ENCODE measurements around the gene HYAL1.
A peak's percentile ranks its signal among the peaks of the same experiment; 100 is the strongest.

Gene HYAL1

GRCh38 chr3:50303013-50303815 lies at the start of gene HYAL1:
TSS of gene HYAL1 (minus strand) at chr3:50303574. CDS start at chr3:50302956, 618 bp downstream.
- no peak for DNase-seq

DNA sequence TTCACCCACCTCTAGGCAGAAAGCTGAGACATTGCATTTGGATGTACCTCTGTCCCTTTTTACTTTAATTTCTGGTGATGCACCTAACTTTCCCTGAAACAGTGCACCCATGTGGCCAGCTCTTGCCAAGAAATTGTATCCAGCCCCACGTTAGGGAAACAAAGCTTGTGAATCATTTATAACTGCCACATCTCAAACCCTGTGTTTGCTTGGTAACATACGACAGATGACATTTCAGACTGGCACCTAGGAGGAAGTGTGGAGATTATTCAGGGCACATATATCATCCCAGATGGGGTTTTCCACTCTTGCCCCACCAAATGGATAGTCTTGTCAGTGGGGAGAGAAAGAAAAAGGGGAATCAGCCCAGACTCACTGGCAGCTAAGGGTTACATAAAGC lies 49.4 kb upstream of the HYAL1 start:
- DNase-seq: no peak

DNA sequence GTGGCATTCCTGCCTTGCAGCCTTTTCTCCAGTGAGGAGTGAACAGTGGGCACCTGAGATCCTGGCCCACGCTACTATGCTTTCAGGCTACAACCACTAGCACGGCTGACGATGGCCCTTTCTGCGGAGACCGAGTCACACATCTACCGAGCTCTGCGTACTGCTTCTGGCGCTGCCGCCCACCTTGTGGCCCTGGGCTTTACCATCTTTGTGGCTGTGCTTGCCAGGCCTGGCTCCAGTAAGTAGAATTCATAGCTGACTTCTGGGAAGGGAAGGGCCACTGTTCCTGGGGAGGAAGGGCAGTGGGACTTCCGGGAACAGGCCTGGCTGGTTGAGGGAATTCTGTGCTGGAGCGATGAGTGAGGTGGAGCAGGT lies 47.9 kb upstream of the HYAL1 start:
- DNase-seq: no peak

- peak; percentile 98 for DNase-seq
These were observed 47.4 kb upstream of the HYAL1 start, which contains the start of the genes CYB561D2 and NPRL2 for GRCh38 chr3:50350527-50351322. TSS of gene CYB561D2 (plus strand) at chr3:50350862. CDS start at chr3:50351434, 572 bp downstream. TSS of gene NPRL2 (minus strand) at chr3:50350775. CDS start at chr3:50350652, 123 bp downstream.

GRCh38 chr3:50350213-50350526 lies 46.8 kb upstream of the HYAL1 start:
- no peak for DNase-seq

DNA sequence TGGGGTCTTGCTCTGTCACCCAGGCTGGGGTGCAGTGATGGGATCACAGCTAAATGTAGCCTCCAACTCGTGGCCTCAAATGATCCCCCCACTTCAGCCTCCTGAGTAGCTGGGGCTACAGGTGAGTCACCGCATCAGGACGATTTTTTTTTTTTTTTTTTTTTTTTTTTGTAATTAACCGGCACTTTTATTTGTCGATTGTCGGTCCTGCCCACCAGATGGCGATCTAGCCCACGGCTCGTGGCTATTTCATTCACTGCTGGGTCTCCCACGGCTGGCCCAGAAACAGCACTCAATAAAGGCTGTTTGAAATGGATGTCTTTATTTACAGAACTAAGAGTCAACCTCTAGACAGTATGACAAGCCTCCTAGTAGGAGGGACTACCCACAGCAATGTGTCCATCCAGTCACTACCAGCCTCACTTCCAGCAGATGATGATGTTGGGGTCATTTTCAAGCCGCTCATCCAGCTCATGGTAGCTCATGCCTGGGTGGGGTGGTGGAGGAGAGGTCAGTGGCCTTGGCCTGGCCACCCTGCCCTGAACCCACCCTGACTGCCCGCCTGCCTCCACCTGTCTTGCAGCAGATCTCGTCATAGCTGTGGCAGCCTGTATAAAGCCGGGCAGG lies 43.9 kb upstream of the HYAL1 start:
- peak; percentile 87 for DNase-seq

- peak; percentile 81 for DNase-seq
These were observed 42.3 kb upstream of the HYAL1 start, which contains the start of gene ZMYND10 for GRCh38 chr3:50345586-50346234. TSS of gene ZMYND10 (minus strand) at chr3:50345732. CDS start at chr3:50345579, 153 bp downstream.

GRCh38 chr3:50345008-50345407 lies 41.6 kb upstream of the HYAL1 start:
- no peak for DNase-seq

DNA sequence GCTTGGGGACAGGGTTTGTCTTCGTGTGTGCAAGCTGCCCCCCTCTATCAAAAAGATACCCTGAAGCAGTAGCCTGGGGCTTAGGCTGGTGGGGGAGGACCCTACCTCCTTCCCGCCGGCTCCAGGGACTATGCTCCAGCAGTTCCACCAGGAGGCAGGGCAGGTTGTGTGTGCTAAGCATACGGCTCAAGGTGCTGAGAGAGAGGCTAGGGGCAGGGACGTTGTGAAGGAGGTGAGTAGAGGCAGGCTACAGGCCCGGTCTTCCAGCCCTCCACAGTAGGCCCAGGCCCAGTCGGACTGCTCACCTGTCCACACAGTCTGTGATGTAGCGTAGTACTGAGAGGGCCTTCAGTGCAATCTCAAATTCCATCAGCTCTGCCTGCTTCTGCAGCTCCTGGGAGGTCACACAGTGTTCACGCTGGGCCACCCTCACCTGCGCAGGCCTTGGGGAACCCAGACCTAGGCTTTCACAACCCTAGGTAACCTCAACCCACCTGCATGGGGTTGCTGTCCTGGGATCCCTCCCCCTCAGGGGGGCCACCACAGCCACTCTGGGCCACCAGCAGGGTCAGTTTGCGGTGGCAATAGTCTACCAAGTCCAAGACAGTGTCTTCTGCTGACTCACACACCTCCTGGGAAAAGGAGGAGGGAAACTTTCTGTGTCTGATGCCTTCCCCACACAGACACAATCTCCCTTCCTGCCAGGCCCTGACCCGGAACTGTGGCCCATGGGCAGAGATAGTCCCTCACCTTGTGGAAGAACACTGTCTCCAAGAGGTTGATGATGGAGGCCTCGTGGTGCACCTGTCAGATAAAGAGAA lies 39.6 kb upstream of the HYAL1 start:
- no peak for DNase-seq

DNA sequence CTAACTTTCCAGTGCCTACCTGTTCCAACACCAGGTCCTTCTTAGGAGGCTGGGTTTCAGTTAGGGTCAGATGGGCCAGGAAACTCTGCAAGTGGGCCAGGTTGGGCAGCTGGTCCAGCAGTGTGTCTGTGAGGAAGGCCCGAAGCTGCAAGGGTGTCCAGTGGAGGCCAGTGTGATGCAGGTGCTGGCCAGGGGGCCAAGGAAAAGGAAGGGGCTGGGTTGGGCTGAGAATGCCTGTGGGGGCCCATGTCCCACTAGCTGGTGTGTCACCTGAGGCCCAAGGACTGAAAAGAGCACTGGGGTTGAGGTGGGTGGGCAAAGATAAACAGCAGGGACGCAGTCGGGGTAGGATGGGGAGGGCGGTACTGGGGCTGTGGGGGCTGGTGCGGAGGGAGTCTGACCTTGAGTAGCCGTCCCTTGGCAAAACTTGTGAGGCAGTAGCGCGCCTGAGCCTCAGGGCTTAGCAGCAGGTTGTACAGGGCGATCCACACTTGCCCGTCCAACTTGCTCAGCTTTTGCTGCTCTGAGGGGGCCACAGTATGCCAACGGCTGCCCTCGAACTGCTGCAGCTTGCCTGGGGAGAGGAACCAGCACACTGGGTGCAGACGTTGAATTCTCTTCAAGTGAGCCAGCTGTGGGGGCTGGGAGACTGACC lies 38.7 kb upstream of the HYAL1 start:
- DNase-seq: no peak

- no peak for DNase-seq
These were observed 38.2 kb upstream of the HYAL1 start for GRCh38 chr3:50341537-50341936.

- peak; percentile 76 for DNase-seq
These were observed 37.3 kb upstream of the HYAL1 start, which contains the start of gene RASSF1 for GRCh38 chr3:50340448-50341329. TSS of gene RASSF1 (minus strand) at chr3:50340836. CDS start at chr3:50340805, 31 bp downstream.

DNA sequence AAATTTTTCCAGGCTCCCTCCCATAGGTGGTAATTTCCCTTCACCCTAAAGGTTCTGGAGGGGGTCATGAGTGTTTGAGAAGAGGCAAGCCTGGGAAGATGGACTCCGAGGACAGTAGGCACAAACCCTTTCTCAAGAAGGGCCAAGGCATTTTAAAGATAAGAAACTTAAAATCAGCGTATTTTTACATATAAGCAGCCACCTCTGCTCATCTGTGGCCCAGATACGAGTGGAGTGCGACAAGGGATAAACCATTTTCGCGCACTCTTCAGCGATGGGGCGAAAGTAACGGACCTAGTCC lies 36.7 kb upstream of the HYAL1 start:
- DNase-seq: no peak

GRCh38 chr3:50339485-50340146 lies 36.2 kb upstream of the HYAL1 start:
- DNase-seq: no peak

DNA sequence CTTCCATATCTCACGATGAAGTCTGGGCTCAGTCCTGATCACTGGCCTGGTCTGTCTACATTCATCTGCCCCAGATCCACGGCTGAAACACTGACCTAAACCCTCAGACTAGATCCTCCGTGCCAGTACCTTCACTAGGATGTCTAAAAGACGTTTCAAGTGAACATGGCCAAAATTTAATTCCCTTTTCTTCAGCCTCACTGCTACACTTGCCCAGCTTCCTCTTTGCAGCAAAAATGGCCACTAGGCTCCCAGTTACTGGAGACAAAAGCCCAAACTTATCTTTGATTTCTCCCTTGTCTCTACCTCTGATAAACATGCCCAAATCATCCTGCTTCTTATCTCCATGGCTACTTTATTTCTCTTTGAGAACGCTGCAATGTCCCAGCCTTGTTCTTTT lies 35.6 kb upstream of the HYAL1 start:
- no peak for DNase-seq

GRCh38 chr3:50337175-50337861 lies 33.9 kb upstream of the HYAL1 start:
- DNase-seq: peak; percentile 95

DNA sequence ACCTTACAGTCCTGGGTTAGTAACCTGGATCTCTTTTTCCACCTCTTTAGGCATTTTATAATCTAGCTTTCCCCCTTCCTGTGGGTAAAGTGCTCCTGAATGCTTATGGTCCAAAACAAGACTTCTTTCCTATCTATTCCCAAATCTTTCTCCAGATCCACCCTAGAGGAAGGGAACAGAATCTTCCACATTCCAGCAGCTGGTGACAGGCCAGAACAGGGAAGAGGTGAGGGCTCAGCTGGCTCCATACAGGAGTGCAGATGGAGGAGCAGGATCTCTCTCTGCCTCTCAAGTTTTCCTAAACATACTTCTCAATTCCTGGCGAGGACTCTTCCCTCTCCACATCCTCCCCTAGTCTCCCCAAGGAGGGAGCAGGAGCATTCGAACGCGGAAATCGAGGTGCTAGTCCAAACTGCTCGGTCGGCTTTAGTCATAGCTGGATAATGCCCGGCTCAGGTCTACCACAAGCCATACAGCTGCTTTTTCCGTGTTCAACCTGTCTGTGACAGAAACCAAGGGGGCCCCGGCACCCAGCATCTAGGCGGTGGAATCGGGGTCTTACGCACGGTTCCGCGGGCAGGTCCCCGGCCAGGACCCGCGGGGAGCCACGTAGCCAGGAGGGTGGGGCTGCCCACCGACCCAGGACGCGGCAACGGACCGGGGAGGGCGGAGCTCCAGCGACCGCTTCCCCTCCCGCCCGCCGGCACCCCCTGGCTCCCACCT lies 33.2 kb upstream of the HYAL1 start:
- no peak for DNase-seq

DNA sequence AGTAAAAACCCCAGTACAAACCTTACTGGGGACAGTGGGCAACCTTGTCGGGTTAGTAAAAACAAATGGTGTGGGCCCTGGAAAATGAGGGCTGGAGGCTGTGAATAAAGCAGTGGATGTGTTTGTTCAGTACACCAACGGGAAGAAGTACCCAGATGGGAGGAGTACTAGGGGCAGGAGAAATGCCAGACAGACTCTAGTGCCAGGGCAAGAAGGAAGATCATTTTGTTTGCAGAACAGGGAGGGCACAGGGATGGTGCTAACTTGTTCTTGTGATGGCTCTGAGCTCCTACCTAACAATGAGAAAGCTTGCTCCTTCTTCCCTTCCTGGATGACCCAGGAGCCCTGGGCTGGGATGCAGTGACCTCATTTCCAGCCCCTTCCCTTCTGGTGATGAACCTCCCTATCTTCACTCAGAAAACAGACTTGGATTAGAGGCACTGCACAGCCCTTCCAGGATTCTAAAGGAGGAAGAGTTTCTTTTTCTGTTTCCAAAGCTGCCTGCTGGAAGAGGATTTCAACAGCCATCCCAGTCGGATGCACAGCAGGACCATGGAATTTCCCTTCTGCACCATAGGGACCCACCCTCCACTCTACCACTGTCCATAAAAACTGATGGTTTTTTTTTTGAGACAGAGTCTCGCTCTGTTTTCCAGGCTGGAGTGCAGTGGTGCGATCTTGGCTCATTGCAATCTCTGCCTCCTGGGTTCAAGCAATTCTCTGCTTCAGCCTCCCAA lies 31.1 kb upstream of the HYAL1 start:
- no peak for DNase-seq
